HCT116 (cell line): Measurements from ENCODE around the gene SUGP1.

Experiments
- CTCF ChIP-seq, 3 experiments: fragments of 200-600 bp in 1 of 3; sonication (generic) in 1 of 3; IDR thresholded peaks in 2 of 3; conservative IDR thresholded peaks in 1 of 3; 2 replicates each; pipeline ENCODE4 v1.5.1; 2012 to 2017; ENCODE audit warnings: low read depth in 2 of 3, low read length in 2 of 3, antibody characterized with exemption in 1 of 3, borderline replicate concordance in 1 of 3, control low read depth in 1 of 3, mild to moderate bottlenecking in 1 of 3, mixed read lengths in 1 of 3, mixed run types in 1 of 3, moderate library complexity in 1 of 3; ENCODE audit not compliant: insufficient read depth in 1 of 3
- ELF1 ChIP-seq: IDR thresholded peaks from 2 replicates; pipeline ENCODE4 v1.6.1; 2012; ENCODE audit warnings: low read depth, borderline replicate concordance
- POLR2A ChIP-seq: IDR thresholded peaks from 2 replicates; pipeline ENCODE4 v1.7.0; 2011; ENCODE audit warnings: borderline replicate concordance; ENCODE audit not compliant: insufficient read depth, insufficient read length; ENCODE audit errors: extremely low read depth
- RAD21 ChIP-seq: IDR thresholded peaks from 2 replicates; pipeline ENCODE4 v1.6.1; 2012; ENCODE audit warnings: low read depth, mild to moderate bottlenecking

GRCh38 chr19:19361075-19361594 lies 40.8 kb upstream of the SUGP1 start:
- TF ChIP-seq CTCF (IDR thresholded peaks at IDR 0.05 in 2 of 3, conservative IDR thresholded peaks at IDR 0.05 in 1 of 3; ENCODE audit: borderline replicate concordance in 1 of 3, insufficient read depth in 1 of 3, low read depth in 2 of 3, low read length in 2 of 3) (peak; percentile 64 to 75 (median 71); a peak in 5 of 6 replicates), ELF1 (no peak), POLR2A (no peak), RAD21 (peak; percentile 54)
